H7 (cell line): ENCODE results near the gene BAIAP2L1. TPM values are rescaled to one million over a fixed set of nuclear protein-coding genes. Genes with fewer than 3 reads are reported as not detected.

ENCODE experiments used
- DNase-seq: peaks from one replicate; pipeline ENCODE4 v3.0.0; 2012
- H3K27me3 ChIP-seq: 2 replicates; pipeline ENCODE4 v1.6.0; 2011; ENCODE audit warnings: mild to moderate bottlenecking, low read length; ENCODE audit not compliant: control insufficient read depth, insufficient read depth
- H3K36me3 ChIP-seq: replicated peaks from 2 replicates; pipeline ENCODE4 v1.5.1; 2011; ENCODE audit warnings: low read length; ENCODE audit not compliant: control insufficient read depth, insufficient read depth
- H3K4me3 ChIP-seq: 2 replicates; pipeline ENCODE4 v1.5.1; 2011; ENCODE audit warnings: low read depth, mild to moderate bottlenecking, control low read depth, low read length, moderate library complexity; ENCODE audit not compliant: insufficient read depth
- total RNA-seq: library from RNA; depleted of rRNA; stranded (reverse); fragments of >200 nt; shearing (Covaris generic); gene quantifications from 2 replicates; pipeline ENCODE4 v1.2.3, GENCODE V29; 2014

The BAIAP2L1 gene
- total RNA-seq, 1 experiment from 2014 or later = 16.6 TPM

GRCh38 chr7:98359395-98359794, 41.5 kb downstream of the BAIAP2L1 start:
- H3K27me3 ChIP-seq = no peaks in the 10 kb centered on the region
- H3K36me3 ChIP-seq = no peaks in the 10 kb centered on the region
- DNase-seq = no peak

GRCh38 chr7:98358706-98359105, 42.2 kb downstream of the BAIAP2L1 start:
- no peaks in the 10 kb centered on the region; the same call in 1 of the 2 replicates for H3K36me3 ChIP-seq
- H3K27me3 ChIP-seq = no peaks in the 10 kb centered on the region
- no peak for DNase-seq
- H3K4me3 ChIP-seq = no peak overlapping the region

More at GRCh38 chr7:98359395-98359794, 41.5 kb downstream of the BAIAP2L1 start:
- no peak overlapping the region for H3K4me3 ChIP-seq

- no peak overlapping the region for H3K4me3 ChIP-seq
- no peaks in the 10 kb centered on the region; the same call in 1 of the 2 replicates for H3K36me3 ChIP-seq
- no peaks in the 10 kb centered on the region for H3K27me3 ChIP-seq
- DNase-seq = no peak
Observed at GRCh38 chr7:98357751-98358161, 43.1 kb downstream of the BAIAP2L1 start.

- H3K27me3 ChIP-seq = no peaks in the 10 kb centered on the region
- H3K36me3 ChIP-seq = no peaks in the 10 kb centered on the region; the same call in 1 of the 2 replicates
- no peak for DNase-seq
- no peak overlapping the region for H3K4me3 ChIP-seq
Observed at GRCh38 chr7:98355250-98355538, 45.7 kb downstream of the BAIAP2L1 start.

- Histone ChIP-seq H3K36me3 (no peaks in the 10 kb centered on the region; the same call in 1 of the 2 replicates), H3K27me3 (no peaks in the 10 kb centered on the region), H3K4me3 (no peak overlapping the region)
- no peak for DNase-seq
Observed at GRCh38 chr7:98354511-98355249, 46.2 kb downstream of the BAIAP2L1 start.

- Histone ChIP-seq H3K27me3 (no peaks in the 10 kb centered on the region), H3K36me3 (no peaks in the 10 kb centered on the region; the same call in 1 of the 2 replicates), H3K4me3 (no peak overlapping the region)
- DNase-seq = no peak
Observed at GRCh38 chr7:98354052-98354451, 46.8 kb downstream of the BAIAP2L1 start.

- no peaks in the 10 kb centered on the region for H3K27me3 ChIP-seq
- no peak overlapping the region for H3K4me3 ChIP-seq
- DNase-seq = no peak
- H3K36me3 ChIP-seq = no peaks in the 10 kb centered on the region; the same call in 1 of the 2 replicates
Observed at GRCh38 chr7:98352621-98353020, 48.3 kb downstream of the BAIAP2L1 start.

GRCh38 chr7:98351136-98351535, 49.8 kb downstream of the BAIAP2L1 start:
- Histone ChIP-seq H3K36me3 (no peaks in the 10 kb centered on the region; the same call in 1 of the 2 replicates), H3K4me3 (no peak overlapping the region), H3K27me3 (no peaks in the 10 kb centered on the region)
- no peak for DNase-seq

- DNase-seq = no peak
- Histone ChIP-seq H3K27me3 (no peaks in the 10 kb centered on the region), H3K36me3 (no peaks in the 10 kb centered on the region), H3K4me3 (no peak overlapping the region)
Observed at GRCh38 chr7:98348726-98349474, 52.0 kb downstream of the BAIAP2L1 start.

GRCh38 chr7:98346515-98347069, 54.3 kb downstream of the BAIAP2L1 start:
- H3K4me3 ChIP-seq = no peak overlapping the region
- no peaks in the 10 kb centered on the region for H3K27me3 ChIP-seq
- DNase-seq = no peak
- no peaks in the 10 kb centered on the region for H3K36me3 ChIP-seq

- H3K36me3 ChIP-seq = no peaks in the 10 kb centered on the region
- no peak for DNase-seq
- no peak overlapping the region for H3K4me3 ChIP-seq
- H3K27me3 ChIP-seq = no peaks in the 10 kb centered on the region
Observed at GRCh38 chr7:98341106-98341505, 59.8 kb downstream of the BAIAP2L1 start.

- no peak overlapping the region for H3K4me3 ChIP-seq
- no peak for DNase-seq
- H3K36me3 ChIP-seq = no peaks in the 10 kb centered on the region
- H3K27me3 ChIP-seq = no peaks in the 10 kb centered on the region
Observed at GRCh38 chr7:98339043-98339442, 61.8 kb downstream of the BAIAP2L1 start.

GRCh38 chr7:98338441-98338840, 62.4 kb downstream of the BAIAP2L1 start:
- Histone ChIP-seq H3K27me3 (no peaks in the 10 kb centered on the region), H3K4me3 (no peak overlapping the region), H3K36me3 (no peaks in the 10 kb centered on the region)
- no peak for DNase-seq

GRCh38 chr7:98335411-98335977, 65.4 kb downstream of the BAIAP2L1 start:
- no peak overlapping the region for H3K4me3 ChIP-seq
- H3K27me3 ChIP-seq = no peaks in the 10 kb centered on the region
- no peaks in the 10 kb centered on the region for H3K36me3 ChIP-seq
- DNase-seq = no peak

GRCh38 chr7:98334081-98334480, 66.8 kb downstream of the BAIAP2L1 start:
- no peaks in the 10 kb centered on the region for H3K27me3 ChIP-seq
- no peaks in the 10 kb centered on the region for H3K36me3 ChIP-seq
- no peak for DNase-seq
- H3K4me3 ChIP-seq = no peak overlapping the region
